Measurements from ENCODE around the gene TMEM240.
"Not testable (repeated sequence)": the region's sequence is repeated elsewhere in the genome, so short reads cannot be mapped to it uniquely, and the experiment has no call there.

The TMEM240 gene

DNA sequence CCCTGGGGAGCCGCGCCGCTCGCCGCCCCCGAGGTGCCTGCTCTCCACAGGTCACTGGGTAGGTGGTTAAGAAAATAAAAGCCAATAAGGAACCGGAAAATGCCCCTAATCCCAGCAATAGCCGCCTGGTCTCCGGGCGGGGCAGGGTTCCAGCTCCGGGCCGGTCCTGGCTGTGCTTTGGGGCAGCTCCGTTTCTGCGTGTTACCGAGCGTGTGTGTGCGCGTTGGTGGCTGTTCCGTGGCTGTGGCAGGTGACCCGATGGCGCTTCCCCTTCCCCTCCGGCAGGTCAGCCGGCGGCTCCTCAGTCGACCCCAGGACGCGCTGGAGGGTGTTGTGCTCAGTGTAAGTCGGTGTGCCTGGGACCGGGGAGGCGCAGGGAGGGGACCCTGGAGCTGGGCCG is 17.2 kb downstream of the TMEM240 start:
- DNase-seq, result not testable (repeated sequence)

DNA sequence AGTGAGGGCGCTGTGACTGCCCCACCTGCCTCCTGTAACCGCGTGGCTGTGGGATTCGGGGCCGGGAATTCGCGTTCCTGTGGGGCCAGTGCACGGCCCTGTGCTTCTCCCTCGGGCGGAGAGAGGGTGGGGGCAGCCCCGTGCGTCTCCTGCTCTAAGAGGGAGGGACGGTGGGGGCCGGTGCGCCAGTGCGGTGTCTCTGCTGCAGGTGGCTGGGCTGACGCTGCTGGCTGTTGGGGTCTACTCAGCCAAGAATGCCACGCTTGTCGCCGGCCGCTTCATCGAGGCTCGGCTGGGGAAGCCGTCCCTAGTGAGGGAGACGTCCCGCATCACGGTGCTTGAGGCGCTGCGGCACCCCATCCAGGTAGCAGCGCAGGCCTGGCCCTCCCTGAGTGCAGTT is 17.9 kb downstream of the TMEM240 start:
- not testable (repeated sequence) for DNase-seq

DNA sequence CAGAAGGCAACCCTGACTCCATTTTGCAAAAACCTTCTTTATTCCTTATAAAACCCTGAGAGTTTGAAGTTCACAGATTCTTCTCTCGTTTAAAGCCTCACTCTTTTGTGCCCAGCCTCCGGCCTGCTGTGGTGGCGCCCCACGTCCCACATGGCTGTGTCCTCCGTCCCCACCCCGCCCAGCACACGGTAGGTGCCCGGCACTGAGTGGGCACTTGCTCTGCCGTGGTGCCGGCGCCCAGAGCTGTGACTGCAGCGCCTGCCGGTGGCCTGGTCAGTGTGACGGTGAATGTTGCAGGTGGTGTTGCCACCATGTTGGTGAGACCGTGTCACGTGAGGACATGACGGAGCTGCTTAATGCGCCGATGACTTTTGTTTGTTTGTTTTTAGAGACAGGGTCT is 19.1 kb downstream of the TMEM240 start:
- DNase-seq, result no peak

DNA sequence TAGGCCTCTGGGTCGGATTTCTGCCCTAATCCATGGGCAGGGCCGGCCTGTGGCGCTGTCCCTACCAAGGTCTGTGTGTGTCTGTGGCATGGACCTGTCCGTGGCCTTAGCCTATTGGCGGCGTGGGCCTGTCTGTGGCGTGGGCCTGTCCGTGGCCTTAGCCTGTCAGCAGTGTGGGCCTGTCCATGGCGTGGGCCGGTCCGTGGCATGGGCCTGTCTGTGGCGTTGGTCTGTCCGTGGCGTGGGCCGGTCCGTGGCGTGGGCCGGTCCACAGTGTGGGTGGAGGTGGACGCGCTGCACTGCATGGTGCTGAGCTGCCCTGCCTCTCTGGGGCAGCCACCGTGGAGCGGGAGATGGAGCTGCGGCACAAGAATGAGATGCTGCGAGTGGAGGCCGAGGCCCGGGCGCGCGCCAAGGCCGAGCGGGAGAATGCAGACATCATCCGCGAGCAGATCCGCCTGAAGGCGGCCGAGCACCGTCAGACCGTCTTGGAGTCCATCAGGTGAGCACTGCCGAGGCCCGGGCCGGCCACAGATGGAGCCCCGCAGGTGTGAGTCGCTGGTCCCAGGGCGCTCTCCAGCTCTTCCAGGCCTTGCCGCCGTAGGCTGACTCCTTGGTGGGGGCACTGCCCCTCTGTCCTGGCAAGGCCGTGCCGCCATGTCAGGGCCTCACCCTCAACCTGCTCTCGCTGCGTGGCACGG is 20.5 kb downstream of the TMEM240 start:
- DNase-seq, result not testable (repeated sequence)

DNA sequence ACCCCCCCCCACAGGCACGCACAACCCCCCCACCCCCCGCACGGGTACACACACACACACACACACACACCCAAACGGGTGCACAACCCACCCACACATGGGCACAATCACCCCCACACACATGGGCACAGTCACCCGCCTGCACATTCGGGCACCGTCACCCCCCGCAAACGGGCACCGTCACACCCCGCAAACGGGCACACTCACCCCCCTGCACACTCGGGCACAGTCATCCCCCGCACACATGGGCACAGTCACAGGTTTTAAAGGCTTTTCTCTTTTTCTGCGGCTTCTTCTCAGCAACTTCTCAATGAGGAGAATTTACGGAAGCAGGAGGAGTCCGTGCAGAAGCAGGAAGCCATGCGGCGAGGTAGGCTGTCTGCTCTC is 21.8 kb downstream of the TMEM240 start:
- not testable (repeated sequence) for DNase-seq

DNA sequence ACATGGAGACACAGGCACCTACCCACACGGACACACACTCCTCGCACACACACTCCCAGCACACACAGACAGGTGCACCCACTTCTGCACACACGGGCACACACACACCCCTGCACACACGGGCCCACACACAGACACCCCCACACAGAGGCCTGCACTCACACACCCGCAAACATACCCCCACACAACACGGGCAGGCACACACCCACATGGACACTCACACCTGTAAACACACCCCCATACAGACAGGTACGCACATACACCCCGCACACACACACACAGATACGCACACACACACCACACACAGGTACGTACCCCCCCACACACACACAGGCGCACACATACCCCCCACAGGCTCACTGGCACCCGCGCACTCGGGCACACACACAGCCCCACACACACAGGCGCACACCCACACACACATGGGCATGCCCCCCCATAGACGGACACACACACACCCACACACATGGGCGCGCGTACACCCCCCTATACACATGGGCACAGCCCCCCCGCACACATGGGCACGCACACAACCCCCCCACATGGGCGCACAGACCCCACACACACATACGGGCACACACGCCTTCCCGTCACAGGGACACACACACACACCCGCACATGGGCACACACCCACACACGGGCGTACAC is 22.3 kb downstream of the TMEM240 start:
- DNase-seq, result no peak

DNA sequence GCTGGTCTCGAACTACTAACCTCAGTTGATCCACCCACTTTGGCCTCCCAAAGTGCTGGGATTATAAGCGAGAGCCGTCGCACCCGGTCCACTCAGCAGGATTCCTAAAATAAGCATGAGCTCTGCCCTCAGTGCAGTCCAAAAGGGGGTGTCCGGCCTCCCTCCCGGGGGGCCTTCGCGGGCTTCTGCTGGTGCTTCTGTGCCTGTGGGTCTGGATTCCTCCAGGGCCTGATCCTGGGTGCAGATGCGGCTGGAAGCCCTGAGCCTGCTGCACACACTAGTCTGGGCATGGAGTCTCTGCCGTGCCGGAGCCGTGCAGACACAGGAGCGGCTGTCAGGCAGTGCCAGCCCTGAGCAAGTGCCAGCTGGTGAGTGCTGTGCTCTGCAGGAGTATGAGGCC is 23.5 kb downstream of the TMEM240 start:
- DNase-seq, result not testable (repeated sequence)

DNA sequence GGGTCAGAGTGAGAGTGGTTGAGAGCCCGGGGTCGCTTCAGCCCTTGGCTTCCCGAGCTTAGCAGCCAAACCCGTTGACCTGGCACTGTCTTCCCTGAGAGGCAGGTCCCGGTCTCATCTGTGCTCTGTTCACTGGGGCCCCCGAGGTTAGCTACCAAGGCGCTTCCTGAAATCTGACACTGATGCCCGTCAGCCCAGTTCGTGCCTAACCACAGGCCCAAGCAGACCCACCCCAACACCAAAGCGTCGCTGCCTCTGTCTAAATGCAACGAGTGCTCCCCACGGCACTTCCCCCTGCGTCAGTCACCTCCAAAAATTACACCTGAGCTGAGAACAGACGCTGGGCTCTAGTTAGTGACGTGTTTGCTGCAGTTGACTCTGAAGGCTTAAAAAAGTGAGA is 26.0 kb downstream of the TMEM240 start:
- not testable (repeated sequence) for DNase-seq

DNA sequence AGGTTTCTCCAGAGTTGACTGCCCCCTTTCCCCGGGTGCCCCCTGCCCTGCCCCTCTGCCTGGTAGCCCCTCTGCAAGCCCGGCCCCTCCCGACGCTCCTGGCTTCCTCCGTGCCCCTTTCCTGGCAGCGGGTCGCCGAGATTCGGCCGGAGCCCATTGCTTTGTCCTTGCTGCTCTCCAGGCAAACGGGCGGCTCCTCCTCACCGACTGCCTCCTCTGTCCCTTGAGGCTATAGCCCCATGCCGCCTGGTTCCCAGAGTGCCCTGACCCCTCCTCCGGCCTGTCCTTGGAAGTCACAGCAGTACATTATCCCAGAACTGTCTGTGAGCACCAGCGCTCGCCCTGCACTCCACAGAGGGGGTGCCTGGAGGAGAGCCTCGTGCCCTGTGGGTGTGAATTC is 26.7 kb downstream of the TMEM240 start:
- not testable (repeated sequence) for DNase-seq

DNA sequence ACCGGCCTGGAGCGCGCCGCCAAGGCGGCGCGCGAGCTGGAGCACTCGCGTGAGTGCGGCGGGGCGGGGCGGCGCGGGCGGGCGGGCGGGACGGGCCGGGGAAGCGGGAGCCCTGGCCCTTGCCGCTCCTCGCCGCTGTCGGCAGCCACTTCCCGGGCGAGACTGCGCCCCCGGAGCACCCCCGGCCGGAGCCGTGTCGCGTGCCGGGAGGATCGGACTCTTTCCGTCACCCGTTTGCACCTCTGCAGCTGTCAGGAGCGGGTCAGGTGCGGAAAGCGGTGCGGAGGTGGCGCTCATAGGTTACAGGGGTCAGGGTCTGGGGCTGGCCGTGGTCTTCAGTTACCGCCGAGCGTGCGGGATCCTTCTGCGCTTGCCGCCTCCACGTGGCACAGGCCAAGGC is 28.0 kb downstream of the TMEM240 start:
- not testable (repeated sequence) for DNase-seq

DNA sequence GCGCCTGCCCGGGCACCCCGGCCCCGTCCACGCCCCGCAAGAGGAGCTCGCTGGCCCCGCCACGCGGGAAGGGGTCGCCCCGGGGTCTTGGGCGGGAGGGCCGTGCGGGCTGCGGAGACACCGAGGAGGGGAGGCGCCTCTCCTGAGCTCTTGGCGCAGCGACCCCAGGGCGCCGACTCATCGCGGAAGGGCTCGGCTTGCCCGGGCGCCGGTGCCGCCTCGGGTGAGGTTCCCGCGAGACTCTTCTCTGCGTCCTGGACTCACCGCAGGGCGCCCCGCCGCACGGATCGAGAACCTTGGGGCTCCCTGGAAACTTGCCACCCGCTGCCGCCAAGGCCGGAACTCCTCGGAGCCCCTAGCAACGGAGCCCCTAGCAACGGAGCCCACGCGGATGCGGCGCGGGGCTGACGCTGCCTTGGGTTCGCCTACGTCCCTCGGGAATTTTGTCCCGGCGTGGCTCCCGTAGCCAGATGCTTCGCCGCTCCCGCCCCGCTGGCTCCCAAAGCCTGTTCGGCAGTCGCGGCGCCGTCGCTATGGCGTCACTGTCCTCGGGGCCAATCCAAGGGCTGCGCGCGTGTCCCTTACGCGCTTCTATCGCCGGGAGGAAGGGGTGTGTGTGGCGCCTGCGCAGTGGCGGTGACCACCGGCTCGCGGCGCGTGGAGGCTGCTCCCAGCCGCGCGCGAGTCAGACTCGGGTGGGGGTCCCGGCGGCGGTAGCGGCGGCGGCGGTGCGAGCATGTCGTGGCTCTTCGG is 28.7 kb downstream of the TMEM240 start, which contains the start of gene ATAD3A:
Gene ATAD3A (plus strand): TSS at position 630 of the 753 bp plus-strand sequence. CDS start 107 bp downstream, at position 737.
- DNase-seq, result peak; percentile 63 to 78

DNA sequence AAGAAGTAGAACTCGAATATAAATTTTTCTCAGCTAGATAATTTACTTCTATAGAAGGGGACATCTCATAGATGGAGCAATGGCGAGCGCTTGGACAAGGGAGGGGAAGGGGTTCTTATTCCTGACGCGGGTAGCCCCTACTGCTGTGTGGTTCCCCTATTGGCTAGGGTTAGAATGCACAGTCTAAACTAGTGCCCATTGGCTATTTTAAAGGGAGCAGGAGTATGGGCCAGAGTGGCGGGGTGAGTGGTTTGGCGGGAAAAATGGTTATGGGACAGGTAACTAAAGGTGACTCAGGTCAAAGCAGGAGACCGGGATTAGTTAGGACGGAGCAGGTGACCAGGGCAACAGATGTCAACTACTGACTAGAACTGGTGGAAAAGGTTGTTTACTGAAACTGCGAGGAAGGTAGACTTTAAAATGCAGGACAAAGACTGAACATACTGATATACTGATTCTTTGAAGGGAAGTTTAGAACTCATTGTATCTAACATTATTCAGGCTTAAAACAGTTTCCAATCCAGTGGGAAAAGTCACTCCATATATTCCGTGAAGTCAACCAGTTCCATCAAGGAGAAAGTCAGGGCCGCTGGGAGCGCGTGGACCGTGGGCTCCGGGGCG is 29.4 kb downstream of the TMEM240 start:
- no peak for DNase-seq

DNA sequence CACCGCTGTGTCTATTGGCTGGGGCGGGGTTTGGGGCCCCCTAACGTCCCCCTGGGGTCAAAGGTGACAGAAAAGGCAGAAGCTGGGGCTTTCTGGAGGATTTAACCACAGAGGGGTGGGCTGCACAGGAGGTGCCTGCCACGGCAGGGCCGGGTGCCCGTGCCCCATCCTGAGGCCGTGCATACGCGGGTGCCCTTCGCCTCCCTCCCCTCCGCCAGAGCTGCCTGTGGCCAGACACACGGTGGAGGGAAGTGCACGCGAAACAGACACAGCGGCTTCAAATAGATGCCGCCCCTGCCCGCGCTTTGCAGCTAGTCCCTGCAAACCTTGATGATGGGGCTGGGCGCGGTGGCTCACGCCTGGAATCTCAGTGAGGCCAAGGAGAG is 31.0 kb downstream of the TMEM240 start:
- not testable (repeated sequence) for DNase-seq

DNA sequence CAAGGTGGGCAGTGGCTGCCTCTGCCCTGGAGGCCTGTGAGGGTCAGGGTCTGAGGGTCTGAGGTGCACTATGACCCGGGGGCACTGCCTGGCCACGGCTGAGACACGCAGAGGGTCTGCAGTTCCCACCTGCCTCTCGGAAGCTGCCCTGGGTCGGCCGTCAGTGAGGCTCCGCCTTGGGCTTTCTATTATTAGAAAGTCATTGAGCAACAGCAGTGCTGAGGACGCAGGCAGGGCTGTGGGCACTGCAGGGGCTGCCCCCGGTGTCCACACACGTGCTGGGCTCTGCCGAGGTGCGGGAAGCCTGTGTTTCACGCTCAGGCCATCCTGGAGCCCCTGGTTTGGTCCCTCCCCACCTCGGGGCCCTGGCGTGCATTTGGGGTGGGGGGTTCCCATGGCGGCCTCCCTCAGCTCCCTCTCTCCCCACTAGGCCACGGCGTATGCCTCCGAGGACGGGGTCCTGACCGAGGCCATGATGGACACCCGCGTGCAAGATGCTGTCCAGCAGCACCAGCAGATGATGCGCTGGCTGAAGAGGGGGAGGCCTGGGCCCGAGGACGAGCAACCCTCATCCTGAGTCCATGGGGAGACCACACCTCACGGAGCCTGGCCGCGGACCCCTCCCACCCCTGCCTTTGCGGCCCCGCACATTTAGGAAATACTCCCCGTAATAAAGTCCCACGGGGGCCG is 31.5 kb downstream of the TMEM240 start:
- not testable (repeated sequence) for DNase-seq

DNA sequence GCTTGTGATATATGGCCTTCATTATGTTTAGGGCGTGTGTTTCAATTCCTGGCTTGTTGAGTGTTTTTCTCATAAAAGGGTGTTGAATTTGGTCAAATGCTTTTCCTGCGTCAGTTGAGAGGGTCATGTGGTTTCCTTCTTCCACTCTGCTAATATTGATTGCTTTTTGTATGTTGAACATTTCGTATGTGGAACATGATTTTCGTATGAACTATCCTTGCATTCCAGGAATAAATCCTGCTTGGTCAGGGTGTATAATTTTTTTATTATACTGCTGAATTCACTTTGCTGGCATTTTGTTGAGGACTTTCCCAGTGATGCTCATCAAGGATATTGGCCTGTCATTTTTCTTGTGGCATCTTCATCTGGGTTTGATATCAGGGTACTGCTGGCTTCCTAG is 33.1 kb downstream of the TMEM240 start:
- DNase-seq, result no peak

DNA sequence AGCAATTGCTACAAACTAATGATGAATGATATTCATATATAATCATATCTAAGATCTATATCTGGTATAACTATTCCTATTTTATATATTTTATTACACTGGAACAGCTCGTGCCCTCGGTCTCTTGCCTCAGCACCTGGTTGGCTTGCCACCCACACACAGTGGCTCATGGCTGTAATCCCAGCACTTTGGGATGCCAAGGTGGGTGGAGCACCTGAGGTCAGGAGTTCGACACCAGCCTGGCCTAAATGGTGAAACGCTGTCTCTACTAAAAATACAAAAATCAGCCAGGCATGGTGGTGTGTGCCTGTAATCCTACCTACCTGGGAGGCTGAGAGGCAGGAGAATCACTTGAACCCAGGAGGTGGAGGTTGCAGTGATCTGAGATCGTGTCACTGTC is 34.6 kb downstream of the TMEM240 start:
- DNase-seq, result not testable (repeated sequence)

DNA sequence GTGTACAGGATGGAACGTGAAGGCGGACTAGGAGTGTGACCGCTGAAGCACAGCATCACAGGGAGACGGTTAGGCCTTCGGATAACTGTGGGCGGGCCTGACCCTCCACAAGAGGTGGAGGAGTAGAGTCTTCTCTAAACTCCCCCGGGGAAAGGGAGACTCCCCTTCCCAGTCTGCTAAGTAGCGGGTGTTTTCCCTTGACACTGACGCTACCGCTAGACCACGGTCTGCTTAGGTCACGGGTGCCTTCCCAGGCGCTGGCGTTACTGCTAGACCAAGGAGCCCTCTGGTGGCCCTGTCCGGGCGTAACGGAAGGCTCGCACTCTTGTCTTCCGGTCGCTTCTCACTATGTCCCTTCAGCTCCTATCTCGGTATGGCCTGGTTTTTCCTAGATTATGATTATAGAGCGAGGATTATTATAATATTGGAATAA is 35.0 kb downstream of the TMEM240 start:
- DNase-seq, result not testable (repeated sequence)

DNA sequence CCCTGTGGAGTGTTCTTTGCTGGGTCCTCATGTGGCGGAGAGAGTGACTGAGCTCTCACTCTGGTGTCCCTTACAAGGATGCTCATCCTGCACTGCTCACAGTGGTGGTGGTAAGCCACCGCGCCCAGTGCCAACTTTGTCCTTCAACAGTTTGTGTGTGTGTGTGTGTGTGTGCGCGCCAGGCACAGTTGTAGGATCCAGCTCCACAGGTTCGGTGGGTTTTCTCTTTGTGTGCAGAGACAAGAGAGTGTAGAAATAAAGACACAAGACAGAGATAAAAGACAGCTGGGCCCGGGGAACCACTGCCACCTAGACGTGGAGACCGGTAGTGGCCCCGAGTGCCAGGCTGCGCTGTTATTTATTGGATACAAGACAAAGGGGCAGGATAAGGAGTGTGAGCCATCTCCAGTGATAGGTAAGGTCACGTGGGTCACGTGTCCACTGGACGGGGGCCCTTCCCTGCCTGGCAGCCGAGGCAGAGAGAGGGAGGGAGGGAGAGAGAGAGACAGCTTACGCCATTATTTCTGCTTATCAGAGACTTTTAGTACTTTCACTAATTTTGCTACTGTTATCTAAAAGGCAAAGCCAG is 35.6 kb downstream of the TMEM240 start:
- peak; percentile 35 to 48 for DNase-seq

DNA sequence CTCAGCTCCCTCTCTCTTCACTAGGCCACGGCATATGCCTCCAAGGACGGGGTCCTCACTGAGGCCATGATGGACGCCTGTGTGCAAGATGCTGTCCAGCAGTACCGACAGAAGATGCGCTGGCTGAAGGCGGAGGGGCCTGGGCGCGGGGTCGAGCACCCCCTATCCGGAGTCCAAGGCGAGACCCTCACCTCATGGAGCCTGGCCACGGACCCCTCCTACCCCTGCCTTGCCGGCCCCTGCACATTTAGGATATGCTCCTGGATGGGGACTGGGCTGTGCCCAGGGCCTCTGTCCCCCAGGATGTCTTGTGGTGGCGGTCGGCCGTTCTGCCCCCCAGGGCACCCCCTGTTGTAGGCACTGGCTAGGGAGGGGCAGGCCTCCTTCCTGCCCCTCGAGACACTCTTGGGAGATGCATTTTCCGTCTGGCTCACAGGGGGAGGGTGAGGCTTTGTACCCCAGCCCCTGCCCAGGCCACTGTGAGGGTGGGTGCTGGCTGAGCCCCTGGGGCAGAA is 44.9 kb downstream of the TMEM240 start:
- DNase-seq, result not testable (repeated sequence)

DNA sequence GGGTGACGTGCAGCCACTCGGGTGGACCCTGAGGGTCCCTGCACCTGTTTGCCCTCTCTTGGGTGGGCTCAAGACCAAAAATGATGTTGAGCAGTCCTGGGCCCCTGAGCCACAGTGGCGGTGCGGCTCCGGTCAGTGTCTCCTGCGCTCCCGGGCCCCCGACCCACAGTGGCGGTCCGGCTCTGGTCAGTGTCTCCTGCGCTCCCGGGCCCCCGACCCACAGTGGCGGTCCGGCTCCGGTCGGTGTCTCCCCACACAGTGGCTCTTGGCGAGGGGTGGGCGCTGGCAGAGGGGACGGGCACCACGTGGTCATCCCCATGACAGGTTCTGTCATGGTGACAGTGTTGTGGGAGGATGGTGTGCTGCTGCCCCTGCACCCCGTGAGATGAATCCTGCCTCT is 46.1 kb downstream of the TMEM240 start:
- not testable (repeated sequence) for DNase-seq

DNA sequence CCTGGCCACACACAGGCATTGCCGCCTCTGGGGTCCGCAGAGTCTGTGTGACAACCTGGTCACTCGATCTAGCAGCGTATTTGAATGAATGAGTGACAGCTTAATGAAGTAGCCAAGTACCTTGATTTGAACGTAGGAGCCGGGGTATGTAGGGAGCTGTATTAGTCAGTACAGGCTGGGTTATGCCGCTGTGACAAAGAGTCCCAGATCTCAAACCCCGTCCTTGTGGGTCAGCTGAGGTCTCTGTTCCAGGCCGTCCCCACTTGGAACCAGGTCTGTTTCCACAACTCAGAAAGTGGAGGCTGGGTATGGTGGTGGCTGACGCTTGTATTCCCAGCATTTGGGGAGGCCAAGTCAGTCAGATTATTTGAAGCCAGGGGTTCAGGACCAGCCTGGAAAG is 48.8 kb downstream of the TMEM240 start:
- DNase-seq, result no peak

Data from cerebellar nuclear complex (tissue), 1 donor.